ENCODE measurements around the gene RHOG. TPM values are rescaled to one million over a fixed set of nuclear protein-coding genes. Genes with fewer than 3 reads are reported as not detected.
A peak's percentile ranks its signal among the peaks of the same experiment; 100 is the strongest.

RHOG gene
- total and polyA plus RNA-seq, 7 donors: 37.3 to 90.3 (median 48.7) TPM

- Histone ChIP-seq H3K9me3 (no peaks in the 10 kb centered on the region), H3K4me1 (peaks cover 0 to 21% (median 19%) of the 10 kb centered on the region in 4 donors), H3K27ac (no peak overlapping the region), H3K4me3 (no peak overlapping the region), H3K27me3 (no peaks in the 10 kb centered on the region), H3K36me3 (no peaks in the 10 kb centered on the region)
- no peak for TF ChIP-seq EP300 (IDR thresholded peaks at IDR 0.05)
- no peak for TF ChIP-seq POLR2A (IDR thresholded peaks at IDR 0.05)
- no peak for TF ChIP-seq POLR2AphosphoS5 (IDR thresholded peaks at IDR 0.05)
- TF ChIP-seq, protein P1, sequence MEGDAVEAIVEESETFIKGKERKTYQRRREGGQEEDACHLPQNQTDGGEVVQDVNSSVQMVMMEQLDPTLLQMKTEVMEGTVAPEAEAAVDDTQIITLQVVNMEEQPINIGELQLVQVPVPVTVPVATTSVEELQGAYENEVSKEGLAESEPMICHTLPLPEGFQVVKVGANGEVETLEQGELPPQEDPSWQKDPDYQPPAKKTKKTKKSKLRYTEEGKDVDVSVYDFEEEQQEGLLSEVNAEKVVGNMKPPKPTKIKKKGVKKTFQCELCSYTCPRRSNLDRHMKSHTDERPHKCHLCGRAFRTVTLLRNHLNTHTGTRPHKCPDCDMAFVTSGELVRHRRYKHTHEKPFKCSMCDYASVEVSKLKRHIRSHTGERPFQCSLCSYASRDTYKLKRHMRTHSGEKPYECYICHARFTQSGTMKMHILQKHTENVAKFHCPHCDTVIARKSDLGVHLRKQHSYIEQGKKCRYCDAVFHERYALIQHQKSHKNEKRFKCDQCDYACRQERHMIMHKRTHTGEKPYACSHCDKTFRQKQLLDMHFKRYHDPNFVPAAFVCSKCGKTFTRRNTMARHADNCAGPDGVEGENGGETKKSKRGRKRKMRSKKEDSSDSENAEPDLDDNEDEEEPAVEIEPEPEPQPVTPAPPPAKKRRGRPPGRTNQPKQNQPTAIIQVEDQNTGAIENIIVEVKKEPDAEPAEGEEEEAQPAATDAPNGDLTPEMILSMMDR (IDR thresholded peaks at IDR 0.05): no peak
- no peak for DNase-seq
- intact Hi-C loops (cut with DNase I): no loop called here
Observed at GRCh38 chr11:3882655-3883054, 41.9 kb upstream of the RHOG start.

GRCh38 chr11:3880724-3881123 is 40.0 kb upstream of the RHOG start:
- no peak for DNase-seq
- Histone ChIP-seq H3K4me1 (peaks cover 0 to 40% (median 37%) of the 10 kb centered on the region in 4 donors), H3K36me3 (no peaks in the 10 kb centered on the region), H3K9me3 (no peaks in the 10 kb centered on the region), H3K27me3 (no peaks in the 10 kb centered on the region), H3K4me3 (no peak overlapping the region), H3K27ac (peak overlapping the region in 3 of 4 donors; percentile 20 to 39 (median 35))
- 48 to 65% methylated on average over 3 of the region's 3 CpGs for WGBS, 2 donors
- intact Hi-C loops (cut with DNase I): no loop called here
- TF ChIP-seq POLR2A (IDR thresholded peaks at IDR 0.05) (no peak), POLR2AphosphoS5 (IDR thresholded peaks at IDR 0.05) (no peak), EP300 (IDR thresholded peaks at IDR 0.05) (no peak)
- TF ChIP-seq, protein P1 (IDR thresholded peaks at IDR 0.05): no peak

DNA sequence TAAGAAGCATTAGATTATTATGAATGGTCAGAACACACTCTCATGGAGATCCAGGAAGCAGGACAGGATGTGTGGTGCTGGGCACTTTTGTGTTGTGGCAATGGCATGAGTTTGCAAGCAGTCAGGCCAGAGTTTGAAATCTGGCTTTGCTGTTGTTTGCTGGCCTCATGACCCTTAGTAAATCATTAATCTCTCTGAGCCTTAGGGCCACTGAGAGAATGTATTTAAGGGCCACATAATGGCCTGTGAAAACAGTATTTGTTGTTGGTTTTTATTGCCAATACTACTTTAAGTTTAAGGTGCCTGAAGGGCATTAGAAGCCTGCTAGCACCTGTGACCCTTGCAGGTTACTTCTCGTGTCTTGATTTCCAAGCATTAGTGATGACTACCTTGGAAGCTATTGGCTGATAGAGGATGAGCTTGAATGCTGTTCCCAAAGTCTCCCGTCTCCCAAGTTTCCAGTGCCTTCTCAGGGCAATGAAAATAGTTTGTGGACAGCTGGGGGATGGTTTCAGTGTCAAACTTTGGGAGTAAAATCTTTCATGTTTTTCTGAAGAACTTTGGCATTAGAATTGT is 39.3 kb upstream of the RHOG start:
- DNase-seq: no peak
- Histone ChIP-seq H3K9me3 (no peaks in the 10 kb centered on the region), H3K27ac (peak overlapping the region in 2 of 4 donors; percentile 7 to 20), H3K4me1 (peaks cover 0 to 40% (median 38%) of the 10 kb centered on the region in 4 donors), H3K36me3 (no peaks in the 10 kb centered on the region), H3K4me3 (no peak overlapping the region), H3K27me3 (no peaks in the 10 kb centered on the region)
- intact Hi-C loops (cut with DNase I): no loop called here
- WGBS, 2 donors: 33 to 73% methylated on average over 2 of the region's 2 CpGs
- TF ChIP-seq EP300 (IDR thresholded peaks at IDR 0.05) (no peak), POLR2A (IDR thresholded peaks at IDR 0.05) (no peak), POLR2AphosphoS5 (IDR thresholded peaks at IDR 0.05) (no peak)
- TF ChIP-seq, protein P1 (IDR thresholded peaks at IDR 0.05): no peak

DNA sequence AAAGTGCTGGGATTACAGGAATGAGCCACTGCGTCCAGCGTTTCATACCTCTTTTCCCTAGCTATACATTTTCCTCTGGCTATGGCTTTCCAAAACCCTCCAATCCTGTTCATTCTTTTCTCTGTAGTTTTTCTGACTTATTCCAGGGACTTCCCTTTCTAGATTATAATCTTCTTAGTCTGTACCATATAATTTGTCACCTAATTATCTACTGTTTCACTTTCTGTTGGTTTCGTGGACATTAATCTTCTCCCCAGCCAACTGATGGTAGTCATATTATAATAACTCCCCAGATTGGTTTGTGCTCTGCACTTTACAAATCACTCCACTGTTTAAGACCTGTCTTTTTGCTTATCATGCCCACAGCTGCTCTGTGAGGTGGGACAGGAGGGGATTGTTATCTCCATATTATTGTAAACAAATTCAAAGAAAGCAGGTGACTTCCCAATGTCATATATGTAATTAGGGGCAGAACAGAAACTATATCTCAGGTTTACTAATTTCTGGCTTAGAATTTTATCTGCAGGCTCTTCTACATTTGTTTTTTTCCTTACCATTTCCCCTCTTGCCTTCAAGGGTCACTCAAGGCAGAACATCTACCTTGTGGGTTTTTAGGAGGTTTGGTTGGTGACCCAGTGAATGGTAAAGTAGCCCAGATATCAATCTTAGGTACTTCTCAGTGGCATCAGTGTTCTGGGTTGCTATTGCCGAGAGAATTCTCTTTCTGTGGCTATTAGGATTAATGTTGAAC is 38.6 kb upstream of the RHOG start:
- no peak overlapping the region for H3K4me3 ChIP-seq
- H3K9me3 ChIP-seq: no peaks in the 10 kb centered on the region
- no peaks in the 10 kb centered on the region for H3K36me3 ChIP-seq
- H3K4me1 ChIP-seq: peaks cover 0 to 42% (median 38%) of the 10 kb centered on the region in 4 donors
- peak overlapping the region in 2 of 4 donors; percentile 7 to 20 for H3K27ac ChIP-seq
- WGBS, 2 donors: 36 to 44% methylated on average over 4 of the region's 4 CpGs
- intact Hi-C loops (cut with DNase I): no loop called here
- TF ChIP-seq EP300 (IDR thresholded peaks at IDR 0.05) (no peak), POLR2A (IDR thresholded peaks at IDR 0.05) (no peak), POLR2AphosphoS5 (IDR thresholded peaks at IDR 0.05) (no peak)
- TF ChIP-seq, protein P1 (IDR thresholded peaks at IDR 0.05): no peak
- H3K27me3 ChIP-seq: no peaks in the 10 kb centered on the region
- no peak for DNase-seq
